CD4-positive, alpha-beta memory T cell (primary cell): ENCODE results near the gene LSM6. TPM values are rescaled to one million over a fixed set of nuclear protein-coding genes. Genes with fewer than 3 reads are reported as not detected.

Experiments
- CTCF ChIA-PET: fragments of 350-600 bp; sonication (Branson Sonifier 250); formaldehyde crosslinking; loops from one replicate; lab custom pipeline; 2021; ENCODE audit warnings: inconsistent platforms; ENCODE audit not compliant: partially characterized antibody; lab: Charles Lee
- POLR2A ChIA-PET: fragments of 350-600 bp; sonication (Branson Sonifier 250); formaldehyde crosslinking; loops from one replicate; lab custom pipeline; 2021; ENCODE audit not compliant: partially characterized antibody; lab: Charles Lee
- DNase-seq, 5 donors: peaks; one replicate each; pipeline versions ENCODE4 v3.0.0 to v3.0.0-alpha.2; 2020 to 2022; ENCODE audit warnings: mixed read lengths in 1 of 5
- H3K27ac ChIP-seq: one replicate; pipeline ENCODE4 v1.7.0; 2013; ENCODE audit warnings: low read depth, low read length
- H3K27me3 ChIP-seq: 2 replicates; pipeline ENCODE4 v1.7.0; 2013; ENCODE audit warnings: mild to moderate bottlenecking, low read length, moderate library complexity; ENCODE audit not compliant: insufficient read depth
- H3K36me3 ChIP-seq: 2 replicates; pipeline ENCODE4 v1.7.0; 2013; ENCODE audit warnings: mild to moderate bottlenecking, low read length, moderate library complexity; ENCODE audit not compliant: insufficient read depth
- H3K4me1 ChIP-seq: 2 replicates; pipeline ENCODE4 v1.7.0; 2013; ENCODE audit warnings: mild to moderate bottlenecking, low read length, moderate library complexity; ENCODE audit not compliant: insufficient read depth
- H3K4me3 ChIP-seq, 2 donors: one replicate each; pipeline ENCODE4 v1.7.0; 2013; ENCODE audit warnings: low read length in 2 of 2, mild to moderate bottlenecking in 1 of 2
- H3K9me3 ChIP-seq, 2 donors: one replicate each; pipeline ENCODE4 v1.7.0; 2013; ENCODE audit warnings: low read length in 2 of 2, control low read depth in 1 of 2; ENCODE audit not compliant: control insufficient read depth in 1 of 2
- H3K27ac Mint-ChIP-seq, 7 donors: one replicate each; pipeline ENCODE4 v1.8.0; 2020 to 2021; ENCODE audit warnings: mixed read lengths in 7 of 7, mild to moderate bottlenecking in 6 of 7, inconsistent platforms in 3 of 7, moderate library complexity in 3 of 7
- H3K27me3 Mint-ChIP-seq, 2 donors: one replicate each; pipeline ENCODE4 v1.8.0; 2020 to 2021; ENCODE audit warnings: mixed read lengths in 2 of 2
- H3K36me3 Mint-ChIP-seq, 2 donors: one replicate each; pipeline ENCODE4 v1.8.0; 2020 to 2021; ENCODE audit warnings: mixed read lengths in 2 of 2, inconsistent platforms in 1 of 2, mild to moderate bottlenecking in 1 of 2
- H3K4me1 Mint-ChIP-seq, 4 donors: one replicate each; pipeline ENCODE4 v1.8.0; 2020 to 2021; ENCODE audit warnings: mixed read lengths in 4 of 4, mild to moderate bottlenecking in 1 of 4
- H3K4me3 Mint-ChIP-seq, 8 donors: one replicate each; pipeline ENCODE4 v1.8.0; 2020 to 2021; ENCODE audit warnings: mixed read lengths in 8 of 8, mild to moderate bottlenecking in 7 of 8, moderate library complexity in 6 of 8, inconsistent platforms in 3 of 8
- H3K9me3 Mint-ChIP-seq, 8 donors: one replicate each; pipeline ENCODE4 v1.8.0; 2020 to 2021; ENCODE audit warnings: mixed read lengths in 8 of 8, mild to moderate bottlenecking in 5 of 8, inconsistent platforms in 3 of 8, moderate library complexity in 1 of 8
- intact Hi-C: fragments of 100-400 bp; cut with micrococcal nuclease; formaldehyde crosslinking; loops from one replicate; pipeline ENCODE4 v1.15.1; 2023
- polyA plus RNA-seq, 2 donors: library from polyadenylated mRNA; unstranded; fragments of 300-500 nt; fragmentation: Illumina TruSeq; gene quantifications; one replicate each; pipeline ENCODE4 v1.2.3, GENCODE V29; 2021
- total RNA-seq, 2 experiments: library from RNA; stranded (reverse); gene quantifications; one replicate each; pipeline ENCODE4 v1.2.3, GENCODE V29; 2021

Gene LSM6
- total and polyA plus RNA-seq, 4 experiments from 2014 or later, result 47.7 to 76.3 (median 63.5) TPM

DNA sequence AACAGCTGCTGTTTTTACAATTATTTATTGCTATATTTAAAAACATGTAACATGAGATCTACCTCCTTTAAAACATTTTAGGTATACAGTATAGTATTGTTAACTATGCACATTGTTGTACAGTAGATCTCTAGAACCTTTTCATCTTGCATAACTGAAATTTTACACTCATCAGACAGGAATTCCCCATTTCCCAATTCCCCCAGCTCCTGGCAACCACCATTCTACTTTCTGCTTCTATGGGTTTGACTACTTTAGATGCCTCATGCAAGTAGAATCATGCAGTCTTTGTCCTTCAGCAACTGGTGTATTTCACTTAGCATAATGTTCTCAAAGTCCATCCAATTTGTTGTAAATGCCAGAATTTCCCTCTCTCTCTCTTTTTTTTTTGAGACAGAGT lies 9.7 kb upstream of the LSM6 start:
- H3K4me1 Mint-ChIP-seq, result no peaks in the 10 kb centered on the region
- peaks cover 0 to 5% of the 10 kb centered on the region in 2 donors for H3K36me3 Mint-ChIP-seq
- Histone ChIP-seq H3K36me3 (no peaks in the 10 kb centered on the region), H3K4me3 (no peak overlapping the region), H3K27me3 (no peaks in the 10 kb centered on the region), H3K9me3 (no peaks in the 10 kb centered on the region), H3K4me1 (no peaks in the 10 kb centered on the region), H3K27ac (no peak overlapping the region)
- H3K27ac Mint-ChIP-seq, result no peak overlapping the region
- H3K4me3 Mint-ChIP-seq, result no peak overlapping the region
- DNase-seq, result no peak
- intact Hi-C loops, result no loop called here
- POLR2A ChIA-PET, result no interaction called here
- H3K27me3 Mint-ChIP-seq, result peaks cover 2 to 4% of the 10 kb centered on the region in 2 donors
- peaks cover 4 to 14% (median 8%) of the 10 kb centered on the region in 8 donors for H3K9me3 Mint-ChIP-seq
- CTCF ChIA-PET, result no interaction called here

GRCh38 chr4:146170149-146170548 lies 5.4 kb upstream of the LSM6 start:
- DNase-seq, result no peak
- H3K36me3 ChIP-seq, result no peaks in the 10 kb centered on the region
- Mint-ChIP-seq H3K27ac (no peak overlapping the region), H3K27me3 (peaks cover 0 to 4% of the 10 kb centered on the region in 2 donors), H3K4me3 (no peak overlapping the region), H3K9me3 (no peaks in the 10 kb centered on the region), H3K4me1 (peaks cover 0 to 12% (median 1%) of the 10 kb centered on the region in 4 donors), H3K36me3 (peaks cover 0 to 2% of the 10 kb centered on the region in 2 donors)
- H3K4me1 ChIP-seq, result peaks cover 5% of the 10 kb centered on the region
- H3K27me3 ChIP-seq, result no peaks in the 10 kb centered on the region
- intact Hi-C loops, result loop anchor here (10.0 kb wide), 3 partner anchors 435 to 1515 kb away; partner anchors contain the start of genes ABCE1, ANAPC10 and PRMT9
- CTCF ChIA-PET, result no interaction called here
- POLR2A ChIA-PET, result no interaction called here
- no peaks in the 10 kb centered on the region for H3K9me3 ChIP-seq
- no peak overlapping the region for H3K27ac ChIP-seq
- no peak overlapping the region for H3K4me3 ChIP-seq

- H3K4me3 ChIP-seq, result peak overlapping the region in 1 of 2 donors; percentile 96
- ChIA-PET CTCF (no interaction called here), POLR2A (no interaction called here)
- H3K4me1 Mint-ChIP-seq, result peaks cover 41 to 70% (median 48%) of the 10 kb centered on the region in 4 donors
- H3K9me3 ChIP-seq, result no peaks in the 10 kb centered on the region
- no peaks in the 10 kb centered on the region for H3K9me3 Mint-ChIP-seq
- H3K36me3 Mint-ChIP-seq, result peaks cover 0 to 8% of the 10 kb centered on the region in 2 donors
- peaks cover 55% of the 10 kb centered on the region for H3K4me1 ChIP-seq
- H3K27me3 ChIP-seq, result no peaks in the 10 kb centered on the region
- no peak overlapping the region for H3K27ac ChIP-seq
- no peaks in the 10 kb centered on the region for H3K36me3 ChIP-seq
- peak overlapping the region; percentile 86 to 96 (median 92) for H3K4me3 Mint-ChIP-seq
- H3K27me3 Mint-ChIP-seq, result no peaks in the 10 kb centered on the region
- H3K27ac Mint-ChIP-seq, result peak overlapping the region; percentile 65 to 98 (median 90)
- intact Hi-C loops, result loop anchor here (5.0 to 10.0 kb wide), 6 partner anchors 345 to 1508 kb away; partner anchors contain the start of genes ABCE1, ANAPC10, MMAA and OTUD4
- DNase-seq, result no peak
Measured at GRCh38 chr4:146176891-146177290, 1.4 kb downstream of the LSM6 start.

DNA sequence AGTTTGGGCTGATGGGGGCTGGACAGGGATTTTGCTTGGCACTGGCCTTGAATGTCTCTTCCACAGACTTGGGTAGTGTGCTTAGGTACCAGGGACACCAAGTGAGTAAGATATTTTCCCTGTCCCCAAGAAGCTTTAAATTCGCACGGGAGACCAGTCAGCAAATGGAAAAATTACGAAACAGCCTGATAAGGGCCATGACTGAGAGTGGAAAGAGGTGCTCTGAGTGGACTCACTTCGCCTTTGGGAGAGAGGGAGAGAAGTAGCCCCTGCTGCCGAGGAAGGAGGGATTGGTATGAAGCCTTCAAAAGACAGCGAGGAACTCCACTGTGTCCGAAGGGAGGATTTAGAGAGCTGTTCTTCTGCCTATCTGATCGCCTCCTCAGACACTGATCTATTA lies 2.6 kb downstream of the LSM6 start:
- Mint-ChIP-seq H3K9me3 (no peaks in the 10 kb centered on the region), H3K4me3 (peak overlapping the region in 7 of 8 donors; percentile 46 to 63 (median 52)), H3K36me3 (peaks cover 2 to 17% of the 10 kb centered on the region in 2 donors), H3K27ac (peak overlapping the region; percentile 10 to 72 (median 36)), H3K4me1 (peaks cover 47 to 76% (median 54%) of the 10 kb centered on the region in 4 donors), H3K27me3 (no peaks in the 10 kb centered on the region)
- no peaks in the 10 kb centered on the region for H3K27me3 ChIP-seq
- ChIA-PET CTCF (no interaction called here), POLR2A (no interaction called here)
- no peak overlapping the region for H3K27ac ChIP-seq
- no peak overlapping the region for H3K4me3 ChIP-seq
- intact Hi-C loops, result loop anchor here (5.0 to 10.0 kb wide), 6 partner anchors 344 to 1507 kb away; partner anchors contain the start of genes ABCE1, ANAPC10, MMAA and OTUD4
- H3K4me1 ChIP-seq, result peaks cover 55% of the 10 kb centered on the region
- no peak for DNase-seq
- H3K9me3 ChIP-seq, result no peaks in the 10 kb centered on the region
- no peaks in the 10 kb centered on the region for H3K36me3 ChIP-seq

DNA sequence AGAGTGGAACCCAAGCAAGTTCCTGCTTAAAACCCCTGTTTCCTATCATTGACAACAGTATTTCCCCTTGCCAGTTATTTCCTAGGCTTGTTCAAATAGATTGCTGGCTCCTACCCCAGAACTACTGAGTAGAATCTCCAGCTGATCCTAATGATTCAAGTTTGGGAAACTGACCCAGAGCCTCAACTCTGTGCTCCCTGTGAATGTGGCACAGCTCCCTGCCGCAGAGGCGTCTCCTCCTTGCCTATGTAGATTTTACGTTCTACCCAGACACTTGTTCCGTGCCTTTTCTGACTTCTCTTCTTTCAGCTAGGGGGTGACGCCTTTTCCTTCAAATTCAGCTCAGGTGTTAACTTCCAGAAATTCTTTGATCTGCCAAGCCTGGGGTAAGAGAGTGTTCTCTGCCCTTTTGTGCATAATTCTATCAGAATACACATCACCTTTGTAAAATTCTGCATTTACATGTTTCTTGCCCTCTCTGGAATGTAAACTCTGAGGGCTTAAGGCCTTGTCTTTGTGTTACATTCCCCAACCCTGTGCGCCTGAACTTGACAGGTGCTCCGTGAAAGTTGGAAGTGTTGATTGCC lies 4.4 kb downstream of the LSM6 start:
- peaks cover 8 to 24% of the 10 kb centered on the region in 2 donors for H3K36me3 Mint-ChIP-seq
- H3K9me3 Mint-ChIP-seq, result no peaks in the 10 kb centered on the region
- CTCF ChIA-PET, result no interaction called here
- no peak overlapping the region for H3K4me3 ChIP-seq
- no peaks in the 10 kb centered on the region for H3K36me3 ChIP-seq
- no peak for DNase-seq
- H3K27me3 ChIP-seq, result no peaks in the 10 kb centered on the region
- intact Hi-C loops, result loop anchor here (5.0 to 10.0 kb wide), 6 partner anchors 342 to 1505 kb away; partner anchors contain the start of genes ABCE1, ANAPC10, MMAA and OTUD4
- POLR2A ChIA-PET, result no interaction called here
- H3K9me3 ChIP-seq, result no peaks in the 10 kb centered on the region
- peak overlapping the region in 4 of 7 donors; percentile 10 to 71 (median 48) for H3K27ac Mint-ChIP-seq
- no peak overlapping the region for H3K27ac ChIP-seq
- peaks cover 52% of the 10 kb centered on the region for H3K4me1 ChIP-seq
- no peaks in the 10 kb centered on the region for H3K27me3 Mint-ChIP-seq
- H3K4me3 Mint-ChIP-seq, result peak overlapping the region in 4 of 8 donors; percentile 30 to 55 (median 42)
- H3K4me1 Mint-ChIP-seq, result peaks cover 47 to 68% (median 54%) of the 10 kb centered on the region in 4 donors

DNA sequence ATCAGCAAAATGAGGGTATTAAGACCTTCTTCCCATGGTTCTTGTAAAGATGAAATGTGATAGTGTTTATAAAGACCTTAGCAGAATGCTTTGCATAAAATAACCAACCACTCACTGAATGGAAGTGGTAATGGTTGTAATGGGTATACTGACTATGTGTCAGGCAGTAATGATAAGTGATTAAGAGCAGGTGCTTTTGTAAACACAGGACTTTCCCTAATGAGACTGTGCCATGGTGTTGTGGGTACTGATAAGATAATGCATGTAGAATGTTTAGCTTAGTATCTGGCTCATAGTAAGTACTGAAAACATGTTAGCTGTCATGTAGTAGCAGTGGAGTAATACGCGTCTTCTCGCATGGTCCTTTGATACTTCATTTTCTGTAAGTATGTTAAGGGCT lies 6.9 kb downstream of the LSM6 start:
- Histone ChIP-seq H3K27ac (no peak overlapping the region), H3K4me1 (peaks cover 34% of the 10 kb centered on the region), H3K4me3 (no peak overlapping the region), H3K9me3 (no peaks in the 10 kb centered on the region), H3K36me3 (peaks cover 10% of the 10 kb centered on the region), H3K27me3 (no peaks in the 10 kb centered on the region)
- no peaks in the 10 kb centered on the region for H3K27me3 Mint-ChIP-seq
- DNase-seq, result no peak
- CTCF ChIA-PET, result interaction anchor here (0.9 to 1.1 kb wide), 2 partner anchors 11 to 13 kb away, joined by 3 to 4 read pairs; no protein-coding TSS in a partner anchor
- H3K9me3 Mint-ChIP-seq, result peaks cover 0 to under 1% (median 0%) of the 10 kb centered on the region in 8 donors
- peaks cover 26 to 42% of the 10 kb centered on the region in 2 donors for H3K36me3 Mint-ChIP-seq
- POLR2A ChIA-PET, result no interaction called here
- no peak overlapping the region for H3K4me3 Mint-ChIP-seq
- peaks cover 37 to 48% (median 44%) of the 10 kb centered on the region in 4 donors for H3K4me1 Mint-ChIP-seq
- H3K27ac Mint-ChIP-seq, result peak overlapping the region in 1 of 7 donors; percentile 15
- intact Hi-C loops, result no loop called here

- H3K36me3 Mint-ChIP-seq, result peaks cover 32 to 47% of the 10 kb centered on the region in 2 donors
- no peaks in the 10 kb centered on the region for H3K27me3 Mint-ChIP-seq
- H3K9me3 ChIP-seq, result no peaks in the 10 kb centered on the region
- DNase-seq, result no peak
- ChIA-PET POLR2A (no interaction called here), CTCF (interaction anchor here (0.9 to 1.1 kb wide), 2 partner anchors 11 to 14 kb away, joined by 3 to 4 read pairs; no protein-coding TSS in a partner anchor)
- peaks cover 16% of the 10 kb centered on the region for H3K36me3 ChIP-seq
- H3K4me1 Mint-ChIP-seq, result peaks cover 33 to 41% (median 38%) of the 10 kb centered on the region in 4 donors
- H3K4me1 ChIP-seq, result peaks cover 27% of the 10 kb centered on the region
- intact Hi-C loops, result no loop called here
- H3K4me3 ChIP-seq, result no peak overlapping the region
- H3K4me3 Mint-ChIP-seq, result no peak overlapping the region
- H3K27ac ChIP-seq, result no peak overlapping the region
- H3K9me3 Mint-ChIP-seq, result peaks cover 0 to 3% (median 0%) of the 10 kb centered on the region in 8 donors
- no peak overlapping the region for H3K27ac Mint-ChIP-seq
- no peaks in the 10 kb centered on the region for H3K27me3 ChIP-seq
Measured at GRCh38 chr4:146183209-146183608, 7.7 kb downstream of the LSM6 start.
